Nephron (organoid): ENCODE measurements around the gene CNTNAP2.
"Not testable (repeated sequence)": the region's sequence is repeated elsewhere in the genome, so short reads cannot be mapped to it uniquely, and the experiment has no call there.

ENCODE experiments used
- H3K27ac Mint-ChIP-seq, 3 experiments: 2 replicates each; pipeline ENCODE4 v1.8.0; 2020; ENCODE audit warnings: mixed read lengths in 3 of 3, mild to moderate bottlenecking in 2 of 3, moderate library complexity in 1 of 3
- H3K27me3 Mint-ChIP-seq: 2 replicates; pipeline ENCODE4 v1.8.0; 2021; ENCODE audit warnings: low read depth, mild to moderate bottlenecking, moderate library complexity, mixed read lengths
- H3K36me3 Mint-ChIP-seq: 2 replicates; pipeline ENCODE4 v1.8.0; 2020; ENCODE audit warnings: low read depth, mixed read lengths
- H3K4me1 Mint-ChIP-seq: 2 replicates; pipeline ENCODE4 v1.8.0; 2020; ENCODE audit warnings: mixed read lengths
- H3K4me3 Mint-ChIP-seq, 3 experiments: 2 replicates each; pipeline ENCODE4 v1.8.0; 2020; ENCODE audit warnings: mild to moderate bottlenecking in 3 of 3, mixed read lengths in 3 of 3, moderate library complexity in 2 of 3
- H3K9me3 Mint-ChIP-seq: 2 replicates; pipeline ENCODE4 v1.8.0; 2020; ENCODE audit warnings: mixed read lengths
- CTCF ChIP-seq, 3 experiments: fragments of 200-600 bp; sonication (generic); IDR thresholded peaks; one replicate each; pipeline ENCODE4 v1.5.0; 2021; ENCODE audit warnings: antibody characterized with exemption in 3 of 3; ENCODE audit not compliant: unreplicated experiment in 3 of 3

CNTNAP2 gene

DNA sequence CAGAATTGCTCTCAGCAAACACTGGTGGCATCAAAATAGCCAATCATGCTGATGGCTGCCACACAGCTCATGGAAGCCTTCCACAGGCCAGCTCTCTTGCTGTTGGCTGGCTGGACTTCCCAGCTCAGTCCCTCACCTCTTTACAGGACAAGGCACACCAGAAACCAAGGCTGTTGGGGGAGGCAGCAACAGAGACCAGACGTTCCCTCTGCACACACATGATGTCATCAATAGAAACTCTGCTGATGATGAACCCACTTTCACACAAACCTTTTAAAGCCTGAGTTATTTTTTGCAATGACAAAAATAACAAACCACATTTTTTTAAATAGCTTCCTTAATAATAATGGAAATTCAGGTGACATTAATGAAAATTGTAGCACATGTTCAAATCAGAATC, 2173.0 kb downstream of the CNTNAP2 start:
- H3K4me1 Mint-ChIP-seq, result no peaks in the 10 kb centered on the region
- H3K27me3 Mint-ChIP-seq, result peaks cover 3% of the 10 kb centered on the region
- no peaks in the 10 kb centered on the region for H3K36me3 Mint-ChIP-seq
- no peaks in the 10 kb centered on the region for H3K9me3 Mint-ChIP-seq
- TF ChIP-seq CTCF (IDR thresholded peaks at IDR 0.05; ENCODE audit: unreplicated experiment in 3 of 3), result no peak
- H3K4me3 Mint-ChIP-seq, result no peak overlapping the region
- no peak overlapping the region for H3K27ac Mint-ChIP-seq

DNA sequence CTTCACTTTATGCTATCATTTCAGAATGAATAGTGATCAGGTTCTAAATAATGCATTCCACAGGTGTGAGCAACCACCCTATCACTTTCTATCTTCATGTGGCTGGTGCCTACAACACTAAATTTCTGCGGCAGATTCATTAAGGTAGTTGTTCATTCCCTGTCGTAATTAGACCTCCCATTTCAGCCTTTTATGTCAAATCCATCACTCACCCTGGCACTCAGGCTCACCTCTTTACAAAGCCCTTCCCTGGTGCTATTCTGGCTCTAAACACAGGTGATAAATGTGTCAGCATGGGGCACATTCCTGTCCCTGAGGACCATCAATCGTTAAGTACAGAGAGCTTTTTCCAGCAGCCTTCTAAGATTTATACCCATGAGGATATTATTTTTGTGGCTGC, 2173.9 kb downstream of the CNTNAP2 start:
- Mint-ChIP-seq H3K9me3 (no peaks in the 10 kb centered on the region), H3K4me3 (no peak overlapping the region), H3K27ac (no peak overlapping the region), H3K36me3 (no peaks in the 10 kb centered on the region), H3K27me3 (peaks cover 3% of the 10 kb centered on the region), H3K4me1 (no peaks in the 10 kb centered on the region)
- TF ChIP-seq CTCF (IDR thresholded peaks at IDR 0.05; ENCODE audit: unreplicated experiment in 3 of 3), result no peak

GRCh38 chr7:148291799-148292198, 2175.2 kb downstream of the CNTNAP2 start:
- Mint-ChIP-seq H3K4me3 (no peak overlapping the region), H3K4me1 (no peaks in the 10 kb centered on the region), H3K27me3 (peaks cover 4% of the 10 kb centered on the region), H3K27ac (no peak overlapping the region), H3K36me3 (no peaks in the 10 kb centered on the region), H3K9me3 (no peaks in the 10 kb centered on the region)
- no peak for TF ChIP-seq CTCF (IDR thresholded peaks at IDR 0.05; ENCODE audit: unreplicated experiment in 3 of 3)

DNA sequence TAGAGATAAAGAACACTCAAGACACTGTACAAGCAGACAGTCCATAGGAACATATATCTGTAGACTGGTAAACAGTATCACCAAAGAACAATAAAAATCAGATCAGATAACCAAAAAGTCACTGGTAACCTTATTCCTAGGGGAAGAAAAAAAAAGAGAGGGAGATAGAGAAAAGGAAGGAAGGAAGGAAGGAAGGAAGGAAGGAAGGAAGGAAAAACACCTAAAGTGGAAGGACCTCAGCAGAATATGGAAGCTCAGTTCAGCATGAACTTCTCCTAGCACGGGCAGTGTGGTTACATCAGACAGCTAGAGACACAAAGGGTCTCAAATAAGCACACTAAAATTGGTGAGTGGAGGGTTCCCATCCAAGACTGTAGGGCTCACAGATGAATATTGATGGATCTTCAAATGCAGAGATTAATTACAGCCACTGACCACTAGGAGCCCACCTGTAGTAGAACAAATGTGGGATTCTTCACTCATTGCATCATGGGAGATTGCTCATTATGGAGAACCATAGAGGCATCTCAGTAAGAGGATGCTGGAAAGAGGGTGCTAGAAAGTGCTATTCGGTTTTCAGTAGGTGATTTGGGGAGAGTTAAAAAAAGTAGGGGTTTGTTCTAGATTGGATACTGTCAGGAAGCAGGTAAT, 2180.5 kb downstream of the CNTNAP2 start:
- no peak overlapping the region for H3K27ac Mint-ChIP-seq
- H3K9me3 Mint-ChIP-seq, result no peaks in the 10 kb centered on the region
- H3K4me3 Mint-ChIP-seq, result no peak overlapping the region
- no peak for TF ChIP-seq CTCF (IDR thresholded peaks at IDR 0.05; ENCODE audit: unreplicated experiment in 3 of 3)
- H3K27me3 Mint-ChIP-seq, result peaks cover 10% of the 10 kb centered on the region
- H3K36me3 Mint-ChIP-seq, result no peaks in the 10 kb centered on the region
- no peaks in the 10 kb centered on the region for H3K4me1 Mint-ChIP-seq

DNA sequence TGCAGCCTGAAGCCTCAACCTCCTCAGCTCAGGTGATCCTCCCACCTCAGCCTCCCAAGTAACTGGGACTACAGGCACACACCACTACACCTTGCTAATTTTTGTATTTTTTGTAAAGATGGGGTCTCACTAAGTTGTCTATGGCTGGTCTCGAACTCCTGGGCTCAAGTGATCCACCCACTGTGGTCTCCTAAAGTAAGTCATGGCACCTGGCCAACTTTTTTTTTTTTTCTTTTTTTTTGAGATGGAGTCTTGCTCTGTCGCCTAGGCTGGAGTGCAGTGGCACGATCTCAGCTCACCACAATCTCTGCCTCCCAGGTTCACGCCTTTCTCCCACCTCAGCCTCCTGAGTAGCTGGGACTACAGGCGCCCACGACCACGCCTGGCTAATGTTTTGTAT, 2182.2 kb downstream of the CNTNAP2 start:
- not testable (repeated sequence) for H3K4me3 Mint-ChIP-seq, H3K9me3 Mint-ChIP-seq, H3K27me3 Mint-ChIP-seq, H3K4me1 Mint-ChIP-seq, H3K36me3 Mint-ChIP-seq, H3K27ac Mint-ChIP-seq

- Mint-ChIP-seq H3K27me3 (peaks cover 7% of the 10 kb centered on the region), H3K4me3 (no peak overlapping the region), H3K27ac (peak overlapping the region; percentile 3 to 59 (median 9)), H3K4me1 (peaks cover 17% of the 10 kb centered on the region), H3K9me3 (no peaks in the 10 kb centered on the region), H3K36me3 (no peaks in the 10 kb centered on the region)
- no peak for TF ChIP-seq CTCF (IDR thresholded peaks at IDR 0.05; ENCODE audit: unreplicated experiment in 3 of 3)
Observed at GRCh38 chr7:148299350-148300276, 2183.0 kb downstream of the CNTNAP2 start.

- not testable (repeated sequence) for H3K9me3 Mint-ChIP-seq, H3K27me3 Mint-ChIP-seq, H3K4me3 Mint-ChIP-seq, H3K36me3 Mint-ChIP-seq
- peaks cover 30% of the 10 kb centered on the region for H3K4me1 Mint-ChIP-seq
- peak overlapping the region in 1 of 3 experiments; percentile 12 for H3K27ac Mint-ChIP-seq
Observed at GRCh38 chr7:148302436-148302835, 2185.8 kb downstream of the CNTNAP2 start.
